NCI-H146 treated with DMSO at 0.1 percent for 48 hours (cell line): ENCODE results near the gene LIMS2.

ENCODE experiments used
- DNase-seq: peaks from one replicate; lab custom pipeline; 2025; ENCODE audit not compliant: unreplicated experiment; lab: John Stamatoyannopoulos, UW

LIMS2 gene

DNA sequence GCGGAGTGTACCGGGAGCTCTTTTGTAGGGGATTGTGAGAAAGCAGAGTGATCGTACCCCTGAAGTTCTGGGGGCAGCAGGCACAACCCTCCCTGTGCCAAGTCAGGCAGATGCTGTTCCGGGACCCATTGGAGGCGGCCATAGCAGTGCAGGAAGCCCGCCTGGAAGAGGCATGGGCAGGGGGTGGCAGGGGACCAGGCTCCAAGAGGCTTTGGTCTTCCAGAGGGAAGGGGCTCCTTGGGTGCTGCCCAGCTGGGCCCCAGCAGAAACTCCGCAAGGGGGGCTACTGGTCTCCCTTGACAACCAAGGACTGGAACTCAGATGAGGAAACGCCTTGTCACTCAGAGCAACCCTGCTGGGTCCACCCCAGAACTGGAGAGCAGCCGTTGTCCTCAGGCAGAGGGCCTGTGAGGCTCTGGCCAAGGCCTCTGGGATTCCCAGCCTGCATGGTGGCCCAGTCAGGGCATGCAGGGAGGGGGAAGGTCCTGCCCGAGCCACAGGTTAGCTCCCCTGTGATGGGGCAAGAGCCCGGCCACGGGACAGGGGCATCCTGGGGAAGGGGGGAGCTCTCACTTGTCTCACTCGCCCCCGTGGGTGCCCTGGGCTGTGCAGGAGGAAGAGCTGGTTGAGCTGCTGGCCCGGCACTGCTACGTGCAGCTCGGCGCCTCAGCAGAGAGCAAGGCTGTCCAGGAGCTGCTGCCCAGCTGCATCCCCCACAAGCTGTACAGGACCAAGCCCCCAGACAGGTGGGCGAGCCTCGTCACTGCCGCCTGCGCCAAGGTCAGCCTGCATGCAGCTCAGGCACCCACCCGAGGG is 50.4 kb downstream of the LIMS2 start:
- DNase-seq = no peak

DNA sequence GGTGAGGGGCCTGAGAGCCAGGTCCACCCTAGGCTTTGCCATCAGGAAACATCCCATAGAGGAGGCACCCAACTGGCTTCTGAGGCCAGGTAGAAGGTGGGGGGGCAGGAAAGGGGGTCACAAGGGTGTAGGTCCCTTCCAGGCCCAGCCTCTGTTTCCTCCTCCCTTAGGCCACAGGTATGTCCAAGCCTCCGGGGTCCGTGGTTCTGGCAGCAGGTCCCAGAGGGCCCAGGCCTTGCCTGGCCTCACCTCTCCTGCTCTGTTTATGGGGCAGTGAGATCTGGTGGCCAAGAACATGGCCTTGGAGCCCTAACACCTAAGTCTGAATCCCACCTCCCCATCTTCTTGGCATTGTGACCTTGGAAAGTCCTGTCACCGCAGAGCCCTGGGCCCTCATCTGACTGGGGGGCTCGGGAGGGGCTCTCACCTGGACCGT is 51.0 kb downstream of the LIMS2 start:
- DNase-seq = no peak

DNA sequence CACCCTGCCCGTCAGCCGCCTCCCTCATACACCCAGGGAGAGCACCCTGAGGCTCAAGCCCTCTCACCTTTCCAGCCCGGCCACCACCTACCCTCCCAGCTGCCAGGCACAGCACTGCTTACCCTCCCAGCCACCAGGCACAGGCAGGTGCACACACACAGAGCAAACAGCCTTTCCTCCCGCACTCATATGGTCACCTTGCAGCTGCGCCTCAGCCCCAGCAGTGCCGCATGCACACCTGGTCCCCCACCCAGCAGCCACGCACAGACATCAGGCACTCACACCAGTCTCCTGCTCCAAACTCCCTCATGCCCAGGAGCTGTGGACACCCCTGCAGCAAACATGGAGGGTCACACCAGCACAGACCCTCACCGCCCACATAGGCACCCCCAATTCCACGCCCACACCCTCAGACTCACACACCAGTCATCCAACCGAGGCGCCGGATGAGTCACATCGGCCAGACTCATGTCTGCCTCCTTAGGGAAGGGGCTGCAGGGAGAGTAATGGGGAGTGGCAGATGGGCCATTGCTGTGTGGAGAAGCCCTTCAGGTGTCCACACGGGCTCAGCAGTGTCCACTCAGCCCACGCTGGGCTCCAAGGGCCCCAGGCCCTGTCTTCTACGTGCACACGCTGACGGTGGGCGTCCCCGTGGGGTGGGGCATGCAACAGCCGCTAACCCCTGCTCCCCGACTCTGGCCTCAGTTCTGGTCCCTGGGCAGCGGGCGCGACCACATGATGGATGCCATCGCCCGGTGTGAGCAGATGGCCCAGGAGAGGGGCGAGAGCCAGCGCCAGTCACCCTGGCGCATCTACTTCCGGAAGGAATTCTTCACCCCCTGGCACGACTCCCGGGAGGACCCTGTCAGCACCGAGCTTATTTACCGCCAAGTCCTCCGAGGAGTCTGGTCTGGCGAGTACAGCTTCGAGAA is 51.7 kb downstream of the LIMS2 start:
- peak; percentile 71 for DNase-seq

DNA sequence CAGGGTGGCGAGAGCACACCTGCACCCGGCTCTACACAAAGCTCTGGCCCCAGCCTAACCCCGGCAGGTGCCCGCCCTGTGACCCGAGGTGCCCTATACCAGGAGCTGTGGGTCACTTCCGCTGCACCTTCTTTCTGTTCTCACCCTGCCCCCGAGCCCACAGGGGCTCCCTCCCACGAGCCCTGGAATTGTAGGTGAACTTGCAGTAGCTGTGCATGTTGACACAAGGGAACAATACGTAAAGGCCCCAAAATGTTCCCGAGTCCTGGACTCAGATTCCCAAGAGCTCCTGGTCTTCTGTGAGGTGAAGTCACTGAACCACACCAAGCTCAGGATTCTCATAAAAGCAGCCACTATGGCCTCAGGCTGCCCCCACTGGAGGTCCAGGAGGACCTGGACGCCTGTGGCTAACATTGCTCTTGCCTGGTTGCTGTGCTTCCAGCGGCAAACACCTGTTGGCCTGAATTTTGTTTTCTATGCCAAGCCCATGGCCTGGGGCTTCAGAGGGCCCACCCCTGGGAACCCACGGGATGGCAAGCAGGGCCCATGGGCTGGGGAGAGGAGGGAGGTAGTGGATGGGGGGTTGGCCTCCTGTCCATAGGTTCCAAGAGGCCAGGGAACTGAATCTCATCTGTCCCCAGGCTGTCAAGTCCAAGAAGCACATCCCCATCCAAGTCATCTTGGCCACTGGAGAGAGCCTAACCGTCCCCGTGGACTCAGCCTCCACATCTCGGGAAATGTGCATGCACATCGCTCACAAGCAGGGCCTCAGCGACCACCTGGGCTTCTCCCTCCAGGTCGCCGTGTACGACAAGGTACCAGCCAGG is 52.6 kb downstream of the LIMS2 start:
- DNase-seq = no peak

DNA sequence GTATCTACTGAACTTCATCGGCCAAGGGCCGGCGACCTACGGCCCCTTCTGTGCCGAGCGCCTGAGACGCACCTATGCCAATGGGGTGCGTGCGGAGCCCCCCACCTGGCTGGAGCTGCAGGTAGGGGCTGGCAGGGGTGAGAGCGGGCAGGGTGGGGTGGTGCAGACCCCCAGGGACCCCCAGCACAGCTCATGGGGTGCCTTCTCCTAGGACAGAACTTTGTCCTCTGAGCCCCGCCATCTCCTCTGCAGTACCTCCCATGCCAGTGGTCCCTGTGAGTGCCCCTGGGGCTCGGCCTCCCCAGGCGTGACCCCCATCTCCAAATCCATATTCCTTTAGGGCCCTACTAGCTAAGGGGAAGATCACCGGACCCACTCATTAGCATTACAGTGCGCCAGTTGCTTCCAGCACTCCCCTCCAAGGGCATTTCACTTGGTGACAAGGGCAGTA is 53.3 kb downstream of the LIMS2 start:
- DNase-seq = no peak

DNA sequence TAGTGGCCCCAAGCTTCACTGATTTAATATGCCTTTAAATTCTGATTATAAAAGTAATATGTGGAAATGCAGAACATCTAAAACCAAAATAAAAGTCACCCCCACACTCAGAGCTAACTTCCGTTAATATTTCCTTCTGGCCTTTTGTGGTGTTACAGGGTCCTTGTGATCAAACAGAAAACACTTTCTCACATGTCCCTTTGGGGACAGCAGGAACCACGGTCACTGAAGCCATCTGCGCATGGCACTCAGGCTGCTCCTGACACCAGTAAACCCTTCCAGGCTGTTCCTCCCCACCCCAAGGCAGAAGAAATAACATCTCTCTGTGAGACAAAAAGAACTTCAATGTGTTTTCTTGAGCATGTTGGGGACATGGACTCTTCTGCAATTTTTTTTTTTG is 54.5 kb downstream of the LIMS2 start:
- DNase-seq = no peak

DNA sequence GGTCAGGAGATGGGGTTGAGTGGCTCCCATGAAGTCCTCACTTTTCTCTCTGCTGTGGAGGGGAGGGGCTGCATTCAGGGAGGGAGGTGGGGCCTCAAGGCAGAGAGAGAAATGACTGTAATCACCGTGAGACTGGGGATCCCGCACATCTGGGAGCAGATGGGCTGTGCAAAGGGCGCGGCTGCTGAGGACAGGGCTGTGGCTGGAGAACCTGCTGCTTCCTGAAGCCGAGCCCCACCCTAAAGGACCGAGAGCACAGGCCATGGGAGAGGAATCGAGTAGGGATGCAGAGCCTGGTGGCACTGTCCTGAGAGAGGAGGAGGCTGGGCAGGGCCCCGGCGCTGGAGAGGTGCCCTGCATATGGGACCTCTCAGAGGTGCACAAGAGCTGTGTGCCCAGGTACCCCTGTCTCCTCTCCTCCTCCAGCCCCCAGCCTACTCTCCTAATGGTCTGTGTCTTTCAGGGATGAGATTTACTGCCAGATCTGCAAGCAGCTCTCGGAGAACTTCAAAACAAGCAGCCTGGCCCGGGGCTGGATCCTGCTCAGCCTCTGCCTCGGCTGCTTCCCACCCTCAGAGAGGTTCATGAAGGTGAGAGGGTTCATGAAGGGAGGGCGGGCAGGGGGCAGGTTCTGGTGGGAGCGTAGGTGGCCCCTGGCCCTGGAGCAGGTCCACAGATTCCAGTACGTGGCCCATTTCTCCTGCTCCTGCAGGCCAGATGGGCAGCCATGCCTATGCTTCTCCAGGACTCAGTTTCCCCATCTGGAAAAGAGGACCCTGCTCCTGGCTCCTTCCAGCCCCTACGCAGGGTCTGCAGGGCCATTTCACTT is 55.2 kb downstream of the LIMS2 start:
- no peak for DNase-seq

DNA sequence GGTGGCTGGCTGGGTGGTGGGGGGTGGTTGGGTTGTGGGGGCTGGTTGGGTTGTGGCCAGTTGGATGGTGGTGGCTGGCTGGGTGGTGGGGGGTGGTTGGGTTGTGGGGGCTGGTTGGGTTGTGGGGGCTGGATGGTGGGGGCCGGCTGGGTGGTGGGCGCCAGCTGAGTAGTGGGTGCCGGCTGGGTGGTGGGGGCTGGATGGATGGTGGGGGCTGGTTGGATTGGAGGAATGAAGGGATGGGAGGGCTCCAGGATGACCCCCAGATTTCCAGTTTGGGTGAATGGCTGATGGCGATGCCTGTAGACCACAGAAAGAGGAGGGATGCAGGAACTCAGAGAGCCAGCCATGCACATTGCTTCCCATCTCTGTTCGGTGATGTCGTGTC is 56.1 kb downstream of the LIMS2 start:
- no peak for DNase-seq

DNA sequence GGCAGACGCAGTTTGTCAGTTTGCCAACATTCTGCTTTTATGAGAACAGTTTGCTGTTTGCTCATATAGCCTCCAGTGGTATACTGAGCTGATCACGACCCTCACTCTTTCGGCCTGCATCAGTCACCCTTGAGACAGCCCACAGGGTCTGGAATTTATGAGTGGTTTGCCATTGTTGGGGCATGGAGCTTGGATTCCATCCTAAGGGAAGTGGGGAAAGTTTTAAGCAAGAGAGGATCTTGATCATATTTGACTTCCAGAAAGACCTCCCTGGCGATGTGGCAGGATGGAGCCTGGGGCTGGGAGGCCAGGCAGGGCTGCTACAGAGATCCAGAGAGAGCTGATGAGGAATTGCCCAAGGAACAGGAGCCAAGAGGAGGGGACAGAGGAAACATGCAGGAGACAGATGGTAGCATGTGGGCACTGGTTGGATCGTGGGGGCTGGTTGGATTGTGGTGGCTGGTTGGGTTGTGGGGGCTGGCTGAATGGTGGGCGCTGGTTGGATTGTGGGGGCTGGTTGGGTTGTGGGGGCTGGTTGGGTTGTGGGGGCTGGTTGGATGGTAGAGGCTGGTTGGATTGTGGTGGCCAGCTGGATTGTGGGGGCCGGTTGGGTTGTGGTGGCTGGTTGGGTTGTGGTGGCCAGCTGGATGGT is 56.7 kb downstream of the LIMS2 start:
- no peak for DNase-seq

DNA sequence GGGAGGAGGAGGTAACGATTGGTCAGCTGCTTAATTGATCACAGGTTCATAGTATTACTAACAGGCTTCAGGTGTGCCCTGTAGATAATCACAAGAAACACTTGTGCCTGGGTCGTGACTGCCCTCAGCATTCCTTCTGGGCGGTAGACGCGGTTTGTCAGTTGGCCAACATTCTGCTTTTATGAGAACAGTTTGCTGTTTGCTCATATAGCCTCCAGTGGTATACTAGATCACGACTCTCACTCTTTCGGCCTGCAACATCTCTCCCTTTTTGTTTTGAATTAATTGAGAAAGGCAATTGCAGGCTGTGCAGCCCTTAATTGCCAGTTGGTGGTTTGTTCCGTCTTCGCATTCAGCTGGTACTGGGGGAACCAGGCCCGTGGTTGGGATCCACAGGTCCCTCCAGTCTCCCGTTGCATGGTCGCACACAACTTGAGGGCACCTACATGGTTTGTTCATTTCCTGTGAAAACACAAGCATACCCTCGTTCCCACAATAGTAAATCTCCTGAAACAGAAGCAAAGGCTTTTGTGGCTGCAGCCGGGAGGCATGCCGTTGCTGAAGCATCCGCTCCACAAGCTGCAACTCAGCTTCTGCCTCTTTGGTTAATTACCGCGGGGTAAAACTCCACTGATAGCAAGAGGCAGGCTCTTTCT is 59.7 kb downstream of the LIMS2 start:
- DNase-seq = no peak

DNA sequence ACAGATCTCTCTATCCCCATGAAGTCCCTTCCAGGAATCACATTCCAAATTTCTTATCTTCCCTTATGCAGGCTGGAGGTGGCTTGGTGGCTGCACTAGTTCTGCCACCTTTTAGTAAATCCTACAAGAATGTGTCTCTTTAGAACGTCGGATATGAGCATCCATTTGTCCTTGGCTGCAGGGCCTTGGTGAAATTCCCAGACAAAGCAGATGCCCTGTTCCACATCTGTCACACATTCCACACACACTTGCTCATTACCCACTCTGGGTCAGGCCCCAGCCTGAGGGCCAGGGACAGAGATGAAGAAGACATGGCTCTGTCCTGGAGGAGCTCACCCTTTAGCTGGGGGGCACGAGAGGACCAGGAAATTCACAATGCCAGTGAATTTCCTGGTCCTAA is 60.6 kb downstream of the LIMS2 start:
- no peak for DNase-seq

DNA sequence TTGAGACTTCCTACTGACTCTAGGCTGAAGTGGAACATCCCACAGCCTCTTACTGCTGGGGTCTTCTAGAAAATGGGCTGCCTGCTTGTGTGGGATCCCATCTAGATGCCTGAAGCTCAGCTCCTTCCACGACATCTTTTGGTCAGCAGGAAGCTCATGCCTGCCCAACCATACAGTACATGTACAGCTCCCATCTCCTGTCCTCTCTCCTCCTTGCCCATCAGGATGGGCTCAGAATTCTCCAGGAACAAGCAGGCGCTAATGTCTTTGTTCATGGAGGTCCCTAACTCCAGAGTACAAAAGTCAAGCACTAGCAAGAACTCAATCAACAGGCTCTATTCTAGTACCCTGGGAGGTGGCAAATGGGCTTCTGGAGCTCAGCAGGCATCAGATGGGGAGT is 61.1 kb downstream of the LIMS2 start:
- DNase-seq = no peak

DNA sequence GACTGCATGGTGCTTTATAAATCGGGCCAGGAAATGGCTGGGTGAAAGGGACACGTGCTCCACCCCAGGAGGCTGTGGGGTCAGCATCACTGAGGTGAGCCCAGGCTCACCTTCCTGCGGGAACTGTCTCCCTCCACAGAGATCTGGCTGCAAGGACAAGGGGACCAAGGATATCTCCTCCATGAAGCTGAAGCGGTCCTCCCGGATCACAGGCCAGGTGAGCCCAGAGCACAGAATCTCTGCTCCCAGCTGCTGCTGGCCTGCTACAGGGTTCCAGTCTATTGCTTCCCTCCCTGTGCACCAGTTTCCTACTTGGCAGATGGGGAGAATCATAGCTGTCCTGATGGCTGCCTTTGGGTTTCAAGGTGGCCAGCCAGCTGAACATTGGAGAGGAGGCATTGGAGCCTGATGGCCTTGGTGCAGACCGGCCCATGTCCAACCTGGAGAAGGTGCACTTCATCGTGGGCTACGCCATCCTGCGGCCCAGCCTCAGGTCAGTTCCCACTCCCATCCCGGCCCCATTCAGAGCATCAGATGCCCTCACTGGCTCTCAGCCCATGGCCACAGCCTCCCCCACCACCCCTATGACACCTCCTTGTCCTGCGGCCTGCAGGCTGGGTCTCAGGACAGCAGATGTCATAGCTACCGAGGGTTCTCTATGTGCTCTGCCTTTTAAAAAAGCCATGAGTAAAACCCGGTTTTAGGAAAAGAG is 63.1 kb downstream of the LIMS2 start:
- DNase-seq = no peak

DNA sequence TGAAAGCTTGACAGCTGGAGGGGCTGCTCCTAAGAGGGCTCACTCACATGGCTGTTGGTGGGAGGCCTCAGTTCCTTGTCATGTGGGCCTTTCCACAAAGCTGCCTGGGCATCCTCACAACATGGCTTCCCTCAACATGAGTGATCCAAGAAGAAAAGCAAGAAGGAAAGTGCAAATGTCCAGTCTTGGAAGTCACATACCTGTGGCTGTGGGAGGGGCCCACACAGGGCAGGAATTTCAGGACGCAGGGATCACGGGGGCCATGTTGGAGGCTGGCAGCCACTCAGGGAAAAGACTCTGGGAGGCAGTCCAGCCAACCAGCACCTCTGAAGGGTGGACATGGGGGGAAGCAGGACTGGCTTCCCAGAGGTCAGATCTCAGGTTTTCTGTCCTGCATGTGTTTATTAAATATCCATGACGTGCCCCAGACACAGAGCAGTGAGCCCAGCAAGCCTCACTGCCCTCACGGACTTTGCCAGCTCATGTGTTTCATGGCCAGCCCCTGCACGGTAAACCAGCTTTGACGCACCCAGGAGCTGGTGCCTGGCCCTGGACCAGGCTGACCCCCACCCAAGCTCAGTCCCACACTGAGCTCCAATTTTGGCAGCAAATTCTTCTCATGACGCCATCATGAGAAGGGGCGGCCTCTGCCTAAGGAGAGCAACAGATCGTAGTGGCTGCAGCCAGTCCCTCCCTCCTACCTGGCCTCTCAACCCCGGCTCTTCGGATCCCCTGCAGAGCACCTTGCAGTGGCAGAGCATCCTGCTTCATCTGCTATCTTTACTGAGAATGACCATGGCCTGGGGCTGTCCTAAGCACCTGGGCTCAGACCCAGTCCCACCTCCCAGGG is 64.0 kb downstream of the LIMS2 start:
- DNase-seq = no peak

DNA sequence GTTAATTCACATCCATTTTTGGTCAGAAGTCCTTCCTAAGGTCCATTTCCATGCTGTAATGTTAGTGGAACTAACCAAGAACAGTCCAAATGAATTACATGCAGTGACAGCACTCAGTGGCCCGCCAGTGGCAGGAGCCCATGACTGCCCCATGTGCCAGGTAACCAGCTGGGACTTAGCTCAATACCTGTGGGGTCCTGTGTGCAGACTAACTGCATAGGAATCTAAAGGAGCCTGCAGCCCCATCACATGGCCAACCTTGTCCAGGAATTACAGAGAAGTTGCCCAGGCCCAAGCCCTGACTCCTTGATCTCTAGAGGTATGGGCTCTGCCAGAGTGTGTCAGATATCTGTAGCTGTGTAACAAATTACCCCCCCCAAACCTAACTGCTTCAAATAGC is 64.8 kb downstream of the LIMS2 start:
- DNase-seq = no peak

DNA sequence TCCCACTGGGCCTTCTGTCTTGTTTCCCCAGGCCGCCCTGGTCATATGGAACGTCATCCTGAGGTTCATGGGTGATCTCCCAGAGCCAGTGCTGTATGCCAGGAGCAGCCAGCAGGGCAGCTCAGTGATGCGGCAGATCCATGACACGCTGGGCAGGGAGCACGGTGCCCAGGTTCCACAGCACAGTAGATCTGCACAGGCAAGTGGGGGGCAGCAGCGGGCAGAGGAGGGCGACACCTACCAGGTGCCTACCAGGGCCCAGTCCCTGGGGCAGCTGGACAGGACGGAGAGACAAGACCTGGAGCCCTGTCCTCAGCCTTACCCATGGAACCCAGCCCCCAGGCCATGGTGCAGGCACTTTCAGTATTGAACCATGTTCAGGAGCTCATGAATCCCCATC is 65.5 kb downstream of the LIMS2 start:
- DNase-seq = no peak

DNA sequence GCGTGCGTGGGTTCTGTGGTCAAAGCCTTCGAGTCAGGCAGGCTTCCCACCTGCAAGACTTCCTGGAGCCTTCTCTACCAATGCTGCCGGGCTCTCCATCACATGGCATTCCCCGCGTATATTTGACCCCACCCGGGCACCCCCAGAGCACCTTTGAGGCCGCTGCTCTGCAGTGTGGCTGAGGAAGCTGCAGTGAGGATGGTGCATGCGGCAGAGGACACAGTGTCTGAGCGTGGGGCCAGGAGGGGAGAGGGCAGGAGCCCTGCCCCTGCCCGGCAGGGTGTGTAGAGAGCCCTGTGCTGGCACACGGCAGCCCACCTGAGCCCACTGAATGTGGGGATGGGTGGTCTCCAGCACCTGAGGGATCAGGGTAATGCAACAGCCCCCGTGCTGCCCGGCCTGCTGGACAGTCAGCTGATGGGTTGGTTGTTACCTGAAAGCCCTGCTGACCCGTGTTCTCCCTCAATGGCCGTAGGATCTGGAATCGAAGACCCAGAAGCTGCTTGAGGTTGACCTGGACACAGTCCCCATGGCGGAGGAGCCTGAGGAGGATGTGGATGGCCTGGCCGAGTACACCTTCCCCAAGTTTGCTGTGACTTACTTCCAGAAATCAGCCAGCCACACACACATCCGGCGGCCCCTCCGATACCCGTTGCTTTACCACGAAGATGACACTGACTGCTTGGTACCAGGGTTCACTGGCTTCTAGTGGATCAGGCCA is 66.1 kb downstream of the LIMS2 start:
- no peak for DNase-seq
